Measurements from ENCODE around the gene PTPRN2.

The PTPRN2 gene

DNA sequence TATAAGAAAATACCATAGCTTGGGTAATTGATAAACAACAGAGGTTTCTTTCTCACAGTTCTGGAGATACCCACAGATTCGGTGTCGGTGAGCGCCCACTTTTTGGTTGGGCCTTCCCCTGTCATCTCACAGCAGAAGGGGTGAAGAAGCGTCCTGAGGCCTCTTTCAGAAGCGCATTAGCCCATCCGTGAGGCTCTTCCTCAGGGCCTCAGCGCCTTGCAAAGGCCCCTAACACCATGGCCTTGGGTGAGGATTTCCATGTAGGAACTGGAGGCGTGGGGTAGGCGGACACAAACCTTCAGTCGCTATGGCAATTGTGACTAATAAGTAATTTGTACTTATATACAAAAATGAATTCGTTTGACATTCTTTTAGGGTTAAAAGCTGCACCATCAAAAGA is 316.0 kb downstream of the PTPRN2 start:
- TF ChIP-seq, protein P1, sequence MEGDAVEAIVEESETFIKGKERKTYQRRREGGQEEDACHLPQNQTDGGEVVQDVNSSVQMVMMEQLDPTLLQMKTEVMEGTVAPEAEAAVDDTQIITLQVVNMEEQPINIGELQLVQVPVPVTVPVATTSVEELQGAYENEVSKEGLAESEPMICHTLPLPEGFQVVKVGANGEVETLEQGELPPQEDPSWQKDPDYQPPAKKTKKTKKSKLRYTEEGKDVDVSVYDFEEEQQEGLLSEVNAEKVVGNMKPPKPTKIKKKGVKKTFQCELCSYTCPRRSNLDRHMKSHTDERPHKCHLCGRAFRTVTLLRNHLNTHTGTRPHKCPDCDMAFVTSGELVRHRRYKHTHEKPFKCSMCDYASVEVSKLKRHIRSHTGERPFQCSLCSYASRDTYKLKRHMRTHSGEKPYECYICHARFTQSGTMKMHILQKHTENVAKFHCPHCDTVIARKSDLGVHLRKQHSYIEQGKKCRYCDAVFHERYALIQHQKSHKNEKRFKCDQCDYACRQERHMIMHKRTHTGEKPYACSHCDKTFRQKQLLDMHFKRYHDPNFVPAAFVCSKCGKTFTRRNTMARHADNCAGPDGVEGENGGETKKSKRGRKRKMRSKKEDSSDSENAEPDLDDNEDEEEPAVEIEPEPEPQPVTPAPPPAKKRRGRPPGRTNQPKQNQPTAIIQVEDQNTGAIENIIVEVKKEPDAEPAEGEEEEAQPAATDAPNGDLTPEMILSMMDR (IDR thresholded peaks at IDR 0.05; ENCODE audit: control insufficient read depth, extremely low read depth, insufficient read depth), result no peak
- H3K4me3 ChIP-seq (ENCODE audit: low read depth, low read length), result no peak overlapping the region
- no peak for DNase-seq (ENCODE audit: low read depth)

DNA sequence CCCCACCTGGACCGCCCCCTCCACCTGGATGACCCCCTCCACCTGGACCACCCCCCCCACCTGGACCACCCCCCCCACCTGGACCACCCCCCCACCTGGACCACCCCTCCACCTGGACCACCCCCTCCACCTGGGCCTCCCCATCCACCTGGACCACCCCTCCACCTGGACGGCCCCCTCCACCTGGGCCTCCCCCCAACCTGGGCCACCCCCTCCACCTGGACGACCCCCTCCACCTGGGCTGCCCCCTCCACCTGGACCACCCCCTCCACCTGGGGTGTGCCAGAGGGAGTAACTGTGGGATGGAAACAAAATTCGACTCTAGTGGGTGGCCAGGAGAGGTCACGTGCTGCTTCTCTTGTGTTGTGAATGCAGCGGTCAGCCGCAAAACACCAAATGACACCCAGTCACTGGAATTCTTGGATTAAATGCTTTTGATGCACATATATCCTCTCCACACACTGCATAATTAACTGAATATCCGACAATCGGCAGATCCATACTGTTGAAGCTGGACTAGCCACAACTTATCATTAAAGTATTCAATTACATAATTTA is 316.7 kb downstream of the PTPRN2 start:
- TF ChIP-seq, protein P1 (IDR thresholded peaks at IDR 0.05; ENCODE audit: control insufficient read depth, extremely low read depth, insufficient read depth), result no peak
- H3K4me3 ChIP-seq (ENCODE audit: low read depth, low read length), result no peak overlapping the region
- no peak for DNase-seq (ENCODE audit: low read depth)

DNA sequence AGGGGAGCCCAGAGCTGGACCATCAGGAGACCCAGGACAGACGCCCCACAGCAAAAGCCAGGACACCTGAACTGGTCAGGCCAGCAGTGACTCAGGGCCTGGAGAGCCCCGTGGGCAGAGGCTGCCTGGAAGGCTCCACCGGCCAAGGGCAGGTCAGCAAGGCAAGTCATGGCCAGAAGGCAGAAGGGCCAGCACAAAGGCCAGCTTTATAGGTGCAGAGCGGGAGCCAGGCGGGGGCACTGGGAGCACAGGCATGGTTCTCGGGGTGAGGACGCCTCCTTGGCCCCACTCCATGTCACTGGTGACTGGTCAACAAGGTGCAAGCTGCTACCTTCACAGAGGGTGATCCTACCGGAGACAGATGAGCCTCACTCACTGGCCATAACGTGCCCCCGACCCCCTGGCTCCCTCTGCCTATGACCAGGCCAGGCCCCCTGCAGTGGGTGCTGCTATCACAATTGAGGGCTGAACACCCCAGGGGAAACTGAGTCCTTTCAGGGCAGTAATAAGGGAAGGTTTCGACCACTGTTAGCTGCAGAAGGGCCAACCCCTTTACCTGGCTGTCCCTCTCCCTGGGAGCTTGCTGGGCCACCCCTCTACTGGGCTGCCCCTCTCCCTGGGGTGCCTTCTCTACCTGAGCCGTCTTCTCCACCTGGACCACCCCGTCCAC is 317.4 kb downstream of the PTPRN2 start:
- TF ChIP-seq, protein P1 (IDR thresholded peaks at IDR 0.05; ENCODE audit: control insufficient read depth, extremely low read depth, insufficient read depth), result no peak
- H3K4me3 ChIP-seq (ENCODE audit: low read depth, low read length), result no peak overlapping the region
- DNase-seq (ENCODE audit: low read depth), result no peak

DNA sequence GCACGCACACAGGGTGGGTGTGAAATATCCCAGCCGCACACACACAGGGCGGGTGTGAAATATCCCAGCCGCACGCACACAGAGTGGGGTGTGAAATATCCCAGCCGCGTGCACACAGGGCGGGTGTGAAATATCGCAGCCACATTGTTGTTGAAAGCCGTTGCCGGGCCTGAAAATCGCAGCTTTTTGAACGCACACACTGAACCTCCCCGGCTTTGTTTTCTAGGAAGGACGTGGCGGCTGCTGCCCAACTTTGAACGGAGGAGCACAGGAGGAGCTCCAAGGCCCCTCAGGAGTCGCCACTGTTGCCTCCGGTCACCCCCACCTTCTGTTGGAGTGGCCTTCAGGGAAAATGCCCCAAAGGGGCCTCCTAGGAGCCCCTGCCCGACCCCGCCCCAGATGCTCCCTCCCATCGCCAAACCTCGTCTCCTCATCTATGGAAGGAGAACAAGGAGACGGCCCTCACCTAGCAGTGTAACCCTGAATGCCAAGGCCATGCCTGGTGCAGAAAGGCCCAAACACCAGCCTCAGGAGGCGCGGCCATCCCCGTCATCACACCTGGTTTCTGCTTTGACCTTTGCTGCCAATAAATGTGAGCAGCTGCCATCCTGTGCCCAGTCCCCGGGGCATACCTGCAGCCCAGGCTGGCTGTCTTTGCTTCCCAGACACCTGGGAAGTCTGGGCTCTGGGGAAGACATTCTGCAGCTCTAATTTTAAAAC is 318.6 kb downstream of the PTPRN2 start:
- TF ChIP-seq, protein P1 (IDR thresholded peaks at IDR 0.05; ENCODE audit: control insufficient read depth, extremely low read depth, insufficient read depth), result no peak
- DNase-seq (ENCODE audit: low read depth), result no peak
- no peak overlapping the region for H3K4me3 ChIP-seq (ENCODE audit: low read depth, low read length)

DNA sequence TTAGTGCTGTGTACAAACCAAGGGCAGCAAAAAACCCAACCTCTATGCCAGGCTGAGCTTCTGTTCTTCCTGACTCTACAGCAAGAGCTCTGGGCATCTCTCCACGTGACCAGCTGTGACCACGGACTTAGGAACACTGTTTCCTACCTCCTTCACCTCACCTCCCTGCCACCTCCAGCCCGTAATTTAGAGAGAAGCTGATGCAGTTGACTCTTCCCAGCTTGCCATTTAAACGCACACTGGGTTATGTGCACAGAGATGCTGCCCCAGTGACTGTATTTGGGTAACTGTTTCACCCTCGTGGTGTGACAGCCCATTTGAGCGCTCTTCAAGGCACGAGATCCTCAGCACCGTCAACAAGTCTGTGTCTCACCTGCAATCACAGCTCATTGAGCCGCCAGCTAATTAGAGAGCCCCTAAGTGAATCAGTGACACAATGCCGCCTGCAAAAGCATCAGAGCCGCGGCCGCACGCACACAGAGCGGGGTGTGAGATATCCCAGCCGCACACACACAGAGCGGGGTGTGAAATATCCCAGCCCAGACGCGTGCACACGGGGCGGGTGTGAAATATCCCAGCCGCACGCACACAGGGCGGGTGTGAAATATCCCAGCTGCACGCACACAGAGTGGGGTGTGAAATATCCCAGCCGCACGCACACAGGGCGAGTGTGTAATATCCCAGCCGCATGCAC is 319.7 kb downstream of the PTPRN2 start:
- H3K4me3 ChIP-seq (ENCODE audit: low read depth, low read length), result no peak overlapping the region
- TF ChIP-seq, protein P1 (IDR thresholded peaks at IDR 0.05; ENCODE audit: control insufficient read depth, extremely low read depth, insufficient read depth), result no peak
- DNase-seq (ENCODE audit: low read depth), result no peak

DNA sequence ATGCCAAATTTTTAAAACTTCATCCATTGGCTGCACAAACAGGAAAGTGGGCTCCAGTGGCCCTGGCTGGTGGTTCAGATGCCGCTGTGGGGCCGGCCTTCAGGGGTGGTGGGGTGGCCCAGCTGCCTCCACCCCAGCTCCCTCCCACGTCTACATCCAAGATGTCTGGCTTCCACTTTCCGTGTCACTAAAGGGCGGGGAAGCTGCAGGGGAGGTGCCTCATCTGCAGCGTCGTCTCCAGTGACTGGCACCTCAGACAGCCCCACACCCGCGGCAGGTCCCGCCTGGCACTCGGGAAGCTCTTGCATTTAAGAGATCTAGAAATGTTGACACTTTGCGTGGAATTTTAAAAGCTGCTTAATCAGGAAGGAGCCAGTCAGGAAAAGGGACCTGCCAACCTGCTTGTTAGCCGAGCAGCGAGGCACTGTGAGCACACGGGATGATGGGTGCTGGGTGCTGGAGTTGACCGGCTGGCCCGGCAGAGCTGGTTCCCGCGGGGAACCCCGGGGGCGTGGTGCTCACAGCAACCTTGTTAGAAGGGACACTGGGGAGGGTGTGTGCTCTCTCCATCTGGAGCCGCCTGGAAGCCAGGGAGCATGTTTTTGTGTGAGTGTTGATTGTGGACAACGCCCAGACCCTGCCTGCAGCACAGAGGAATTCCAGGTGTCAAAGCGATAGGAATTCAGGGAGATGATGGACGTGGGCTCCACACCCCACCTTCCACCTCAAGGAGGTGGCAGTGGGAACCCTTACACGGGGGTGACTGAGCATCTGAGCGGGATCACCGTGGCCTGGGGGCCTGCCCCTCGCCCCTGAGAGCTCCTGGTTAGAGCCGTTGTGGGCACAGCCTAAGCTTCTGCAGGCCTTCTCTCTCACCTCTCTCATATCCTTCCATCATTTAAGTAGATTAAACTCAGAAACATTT is 320.5 kb downstream of the PTPRN2 start:
- DNase-seq (ENCODE audit: low read depth), result no peak
- H3K4me3 ChIP-seq (ENCODE audit: low read depth, low read length), result no peak overlapping the region
- TF ChIP-seq, protein P1 (IDR thresholded peaks at IDR 0.05; ENCODE audit: control insufficient read depth, extremely low read depth, insufficient read depth), result no peak

Data from LNCaP clone FGC (cell line).